Measurements from ENCODE around the gene FGF5.

- TF ChIP-seq POLR2AphosphoS5 (IDR thresholded peaks at IDR 0.05; ENCODE audit: low read depth) (no peak), CTCF (IDR thresholded peaks at IDR 0.05; ENCODE audit: insufficient read depth, low read length) (no peak)
These were observed 42.0 kb downstream of the FGF5 start for GRCh38 chr4:80308466-80308822.
